HG03520 (cell line): ENCODE measurements around the gene ZBTB20.
A peak's percentile ranks its signal among the peaks of the same experiment; 100 is the strongest.

Source experiments
- ATAC-seq: cut with Tn5 transposase; IDR thresholded peaks from one replicate; pipeline ENCODE4 v1.9.1; 2021; ENCODE audit warnings: mild to moderate bottlenecking, moderate library complexity; ENCODE audit not compliant: unreplicated experiment

ZBTB20 gene

DNA sequence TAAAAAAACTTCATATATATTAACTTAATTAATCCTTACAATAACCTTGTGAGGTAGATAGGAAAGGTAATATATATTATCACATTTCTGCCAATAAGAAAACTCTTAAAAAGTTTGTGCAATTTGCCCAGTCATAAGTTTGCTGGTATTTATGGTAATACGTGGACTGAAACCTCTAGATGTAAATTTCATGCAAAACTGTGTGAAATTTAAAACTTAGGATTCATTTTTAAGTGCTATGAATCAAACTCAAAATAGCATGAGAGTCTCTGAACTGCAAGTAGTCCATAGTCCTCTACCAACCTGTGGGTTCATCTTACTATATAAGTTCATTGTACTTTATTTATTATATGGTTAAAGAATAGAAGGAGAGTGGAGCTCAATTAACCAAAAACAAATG, 56.4 kb downstream of the ZBTB20 start:
- ATAC-seq: no peak

DNA sequence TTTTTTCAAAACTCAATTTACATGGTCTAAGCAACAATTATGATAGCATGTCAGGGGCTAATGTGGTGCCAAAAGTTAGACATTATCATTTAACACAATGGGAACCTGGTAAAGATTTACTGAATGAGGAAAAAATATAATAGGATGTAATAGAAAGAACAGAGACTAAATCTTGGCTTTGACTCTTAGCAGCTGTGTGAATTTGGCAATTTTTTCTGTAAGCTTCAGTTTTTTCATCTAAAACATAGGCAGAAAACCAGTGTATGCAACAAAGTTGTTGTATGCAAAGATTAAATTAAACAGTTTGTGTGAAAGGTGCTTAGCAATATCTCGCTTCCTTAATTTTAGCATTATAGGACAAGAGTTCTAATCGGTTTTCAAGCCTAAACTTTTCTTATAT, 57.6 kb downstream of the ZBTB20 start:
- ATAC-seq: no peak

DNA sequence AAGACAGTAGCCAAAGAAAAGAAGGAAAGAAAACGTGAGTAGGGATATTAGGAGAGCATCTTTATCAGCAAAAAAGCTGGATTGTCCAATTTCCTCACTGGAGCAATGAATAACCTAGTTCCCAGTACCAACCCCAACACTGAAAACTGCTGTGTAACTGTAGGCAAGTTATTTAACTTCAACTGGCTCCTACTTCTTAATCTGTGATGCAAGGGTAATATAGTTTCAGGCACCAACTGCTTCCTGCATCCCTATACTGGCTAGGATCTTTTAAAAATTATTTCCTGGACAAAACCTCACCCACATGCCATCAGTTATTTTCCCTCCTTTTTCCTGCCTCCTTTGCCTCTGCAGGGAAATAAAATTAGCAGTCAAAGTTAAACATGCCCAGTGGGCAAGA, 59.6 kb downstream of the ZBTB20 start:
- no peak for ATAC-seq

DNA sequence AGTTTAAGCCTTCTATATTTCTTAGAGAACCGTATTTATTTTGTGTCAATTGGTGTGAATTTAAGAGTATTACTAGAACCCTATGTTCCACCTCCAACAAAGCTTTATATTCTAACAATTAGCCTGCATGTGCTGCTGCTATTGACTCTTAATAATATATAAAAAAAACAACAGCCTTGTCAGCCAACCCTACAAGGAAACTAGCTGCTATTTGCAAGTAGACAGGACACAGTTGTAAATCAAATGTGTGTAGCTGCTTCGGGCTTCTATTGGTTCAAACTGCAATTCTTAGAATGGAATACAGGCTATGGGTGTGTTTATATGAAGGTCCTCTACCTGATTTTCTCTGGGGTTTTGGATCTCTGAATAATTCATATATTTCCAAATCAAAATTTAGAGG, 60.7 kb downstream of the ZBTB20 start:
- ATAC-seq: no peak

DNA sequence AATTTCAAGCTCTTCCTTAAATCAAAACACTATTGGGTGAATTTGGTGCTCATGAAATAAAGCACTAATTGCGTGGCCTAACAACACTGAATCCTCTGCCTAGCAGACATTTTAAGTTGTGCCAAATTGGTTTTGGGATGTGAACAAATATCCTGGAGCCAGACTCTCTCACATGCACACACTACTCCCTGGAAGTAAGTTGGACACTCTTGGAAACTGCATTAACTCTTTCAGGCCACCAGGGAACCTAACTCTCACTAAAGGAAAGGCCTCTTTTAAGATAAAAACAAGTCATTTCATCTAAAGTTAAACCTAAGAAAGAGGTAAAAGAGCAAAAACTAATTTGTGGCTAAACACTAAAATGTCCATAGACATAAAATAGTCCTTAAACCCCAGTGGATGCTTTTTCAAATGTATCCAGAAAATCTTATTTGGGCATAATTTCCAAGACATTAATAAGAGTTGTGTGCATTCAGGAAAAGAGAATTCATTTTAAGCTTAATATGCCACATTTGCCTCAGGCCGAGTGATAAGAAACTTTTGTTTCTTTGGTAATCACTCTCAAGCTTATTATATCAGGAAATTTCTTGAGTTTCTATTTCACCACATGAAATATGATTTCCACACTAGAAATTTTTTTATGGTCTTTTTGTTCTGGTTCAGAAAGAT, 61.8 kb downstream of the ZBTB20 start:
- ATAC-seq: no peak

DNA sequence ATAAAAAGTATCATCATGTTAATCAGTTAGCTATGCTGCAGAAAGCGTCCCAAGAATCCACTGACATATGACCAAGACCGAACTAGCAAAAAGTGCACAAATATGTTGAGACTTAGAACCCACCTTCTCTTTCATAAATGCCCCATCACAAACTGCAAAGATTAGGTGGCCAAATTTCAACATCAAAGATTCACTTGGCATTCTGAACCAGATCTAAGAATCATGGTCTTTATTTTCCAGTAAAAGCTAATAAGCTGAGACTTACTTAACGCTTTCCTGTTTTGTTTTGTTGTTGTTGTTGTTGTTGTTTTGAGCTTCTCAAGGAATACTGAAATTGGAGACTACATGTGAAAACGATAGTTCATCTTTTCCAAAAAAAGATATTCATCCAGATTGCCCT, 62.4 kb downstream of the ZBTB20 start:
- ATAC-seq: no peak

DNA sequence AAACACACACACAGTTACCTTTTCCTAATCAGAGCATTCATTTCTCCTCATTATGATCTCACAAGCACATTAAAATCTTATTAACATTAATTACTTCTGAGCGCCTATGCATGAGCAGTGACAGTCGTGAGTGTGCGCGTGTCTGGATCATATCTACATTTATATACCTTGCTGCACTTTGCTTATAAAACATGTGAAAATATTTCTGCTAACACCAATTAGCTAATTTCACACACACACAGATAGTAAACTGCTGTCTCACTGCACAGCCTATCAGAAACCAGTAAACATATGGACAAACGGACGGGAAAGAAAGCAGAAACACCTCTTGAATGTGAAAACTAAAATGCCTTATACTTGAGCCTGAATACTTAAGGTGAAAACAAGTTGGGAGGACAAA, 64.8 kb downstream of the ZBTB20 start:
- no peak for ATAC-seq

DNA sequence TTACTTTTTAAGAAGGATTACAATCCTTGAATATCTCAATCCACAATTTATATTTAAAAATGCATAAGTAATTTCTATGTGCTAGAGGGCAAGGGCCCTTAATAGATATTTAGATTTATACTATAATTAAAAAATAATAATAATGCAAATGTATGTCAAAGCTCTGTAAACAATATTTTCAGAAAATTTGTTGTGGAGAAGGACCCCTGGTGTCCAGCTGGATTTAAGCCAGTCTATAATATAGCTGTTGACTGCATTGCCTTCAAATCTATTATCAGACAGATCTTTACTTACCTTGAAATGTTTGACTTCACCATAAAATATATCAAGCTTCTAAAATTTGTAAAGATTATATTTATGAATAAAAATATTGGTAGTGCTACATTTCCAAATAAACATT, 65.6 kb downstream of the ZBTB20 start:
- no peak for ATAC-seq

DNA sequence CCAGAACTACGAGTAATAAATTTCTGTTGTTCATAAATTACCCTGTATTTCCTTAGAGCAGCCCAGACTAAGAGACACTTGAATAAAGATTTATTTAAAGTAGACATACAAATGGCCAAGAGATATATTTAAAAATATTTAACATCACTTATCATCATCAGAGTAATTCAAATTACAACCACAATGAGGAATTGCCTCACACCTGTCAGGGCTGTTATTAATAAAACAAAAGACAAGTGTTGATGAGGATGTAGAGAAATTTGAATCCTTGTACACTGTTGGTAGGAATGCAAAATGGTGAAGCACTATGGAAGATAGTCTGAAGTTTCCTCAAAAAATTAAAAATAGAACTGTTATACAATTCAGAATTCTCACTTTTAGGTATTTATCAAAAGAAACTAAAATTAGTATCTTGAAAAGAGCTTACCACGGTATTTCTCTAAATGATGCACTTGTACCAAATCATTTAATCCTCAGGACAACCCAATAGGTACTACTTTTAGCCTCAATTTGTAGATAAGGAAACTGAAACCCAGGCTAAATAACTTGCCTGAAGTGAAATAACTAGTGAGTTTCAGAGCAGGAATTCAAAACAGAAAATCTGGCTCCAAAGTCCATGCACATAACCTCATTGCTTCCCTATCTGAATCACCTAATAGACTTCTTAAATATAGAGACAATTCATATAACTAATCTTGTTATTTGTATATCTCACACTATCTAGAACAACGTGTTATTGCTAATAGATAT, 69.4 kb downstream of the ZBTB20 start:
- no peak for ATAC-seq

DNA sequence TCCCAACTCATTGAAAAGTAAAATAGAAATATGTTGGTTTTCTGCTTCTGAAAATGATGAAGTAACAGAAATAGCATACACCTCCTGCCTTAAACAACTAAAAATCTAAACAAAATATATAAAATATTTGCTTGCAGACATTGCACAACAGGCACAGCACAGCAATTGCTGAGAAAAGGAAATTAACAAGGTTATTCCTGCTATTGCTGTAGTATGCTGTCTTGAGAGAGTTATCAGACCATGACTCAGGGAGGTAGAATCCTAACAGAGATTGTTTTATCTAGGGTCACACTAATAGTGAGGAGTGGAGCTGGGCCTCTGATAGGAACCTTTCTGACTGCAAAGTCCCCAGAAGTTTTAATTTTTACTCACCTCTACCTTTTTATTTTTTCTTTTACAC, 72.6 kb downstream of the ZBTB20 start:
- ATAC-seq: no peak

DNA sequence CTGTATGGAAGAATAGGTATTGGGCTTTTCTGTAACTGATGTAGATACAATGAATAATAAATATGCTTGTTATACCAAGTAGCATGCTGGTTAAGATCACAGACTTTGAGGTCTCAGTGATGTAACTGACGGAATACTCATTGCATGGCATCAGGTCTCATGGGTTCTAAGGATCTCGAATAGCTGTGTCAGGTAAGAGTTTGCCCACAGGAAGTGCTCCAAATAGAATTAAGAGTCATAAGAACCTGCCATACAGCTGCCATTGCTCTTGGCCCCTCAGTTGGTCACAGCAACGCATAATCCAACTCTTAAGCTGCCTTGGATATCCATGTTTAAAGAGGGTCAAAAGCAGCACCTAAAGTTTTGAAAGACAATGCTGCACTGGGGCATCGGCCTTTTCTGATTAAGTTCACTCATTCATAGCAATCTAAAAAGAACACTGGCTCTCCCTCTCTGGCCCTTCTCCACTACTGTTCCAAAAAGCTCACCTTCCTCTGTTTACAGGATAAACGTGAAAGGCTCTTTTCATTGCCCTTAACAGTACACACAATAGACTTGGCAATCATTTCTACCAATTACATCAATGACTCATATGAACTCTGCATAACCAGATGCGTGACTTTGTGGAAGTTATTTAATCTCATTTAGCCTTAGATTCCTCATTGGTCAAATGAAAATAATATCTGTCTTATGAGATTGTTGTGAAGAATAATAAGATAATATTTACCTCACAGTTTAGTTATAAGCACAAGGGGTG, 74.6 kb downstream of the ZBTB20 start:
- ATAC-seq: no peak

DNA sequence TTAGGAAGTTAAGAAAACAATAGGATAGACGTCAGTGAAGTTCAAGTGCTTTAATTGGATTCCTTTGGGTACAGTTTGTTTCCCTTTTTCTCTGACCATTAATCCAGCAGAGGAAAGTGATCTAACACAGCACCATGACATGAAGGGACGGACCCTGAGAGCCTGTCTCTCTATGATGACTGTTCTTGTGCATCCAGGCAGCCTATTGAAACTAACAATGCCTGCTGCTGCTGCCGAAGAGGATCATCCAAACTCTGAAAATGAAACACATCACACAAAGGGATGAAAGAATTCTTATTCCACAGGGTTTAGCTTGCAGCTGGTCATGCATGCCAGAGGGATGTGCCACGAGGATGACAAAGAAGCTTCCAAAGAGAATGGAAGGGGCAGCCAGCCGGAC, 75.5 kb downstream of the ZBTB20 start:
- no peak for ATAC-seq

DNA sequence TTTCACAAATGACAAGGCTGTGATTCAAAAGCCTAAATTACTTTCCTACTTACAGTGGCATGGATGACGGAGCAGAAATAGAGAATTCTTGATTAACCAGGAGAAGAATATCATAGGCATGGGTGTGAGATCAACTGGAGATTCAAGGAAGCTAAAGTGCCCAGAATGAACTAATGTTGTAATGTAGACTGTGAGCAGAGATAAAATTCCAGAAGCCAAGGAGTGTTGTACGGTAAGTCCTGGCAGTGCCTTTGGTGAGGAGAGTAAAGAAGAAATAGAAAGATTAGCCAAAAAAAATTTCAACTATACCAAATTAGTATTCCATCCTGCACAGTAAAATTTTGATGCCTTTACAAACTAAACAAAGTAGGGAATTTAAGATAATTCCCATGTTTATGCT, 75.9 kb downstream of the ZBTB20 start:
- no peak for ATAC-seq

DNA sequence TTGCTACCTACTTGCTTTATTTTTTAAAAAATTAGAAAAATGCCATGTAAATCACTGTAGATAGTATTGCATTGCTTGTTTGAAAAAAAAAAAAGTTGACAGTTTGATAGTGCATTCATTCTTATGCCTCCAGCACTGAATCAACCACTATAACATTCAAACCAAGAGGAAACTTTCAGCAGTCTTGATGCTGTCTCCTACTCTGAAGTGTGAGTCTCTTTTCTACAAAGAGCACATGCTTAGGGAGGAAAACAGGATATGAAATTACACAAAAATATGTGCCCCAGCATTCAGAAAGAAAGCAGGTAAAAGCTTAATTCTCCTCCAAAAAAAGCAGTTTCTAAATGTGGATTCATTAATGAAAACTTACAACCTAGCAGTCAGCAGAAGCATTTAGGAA, 78.3 kb downstream of the ZBTB20 start:
- ATAC-seq: no peak

DNA sequence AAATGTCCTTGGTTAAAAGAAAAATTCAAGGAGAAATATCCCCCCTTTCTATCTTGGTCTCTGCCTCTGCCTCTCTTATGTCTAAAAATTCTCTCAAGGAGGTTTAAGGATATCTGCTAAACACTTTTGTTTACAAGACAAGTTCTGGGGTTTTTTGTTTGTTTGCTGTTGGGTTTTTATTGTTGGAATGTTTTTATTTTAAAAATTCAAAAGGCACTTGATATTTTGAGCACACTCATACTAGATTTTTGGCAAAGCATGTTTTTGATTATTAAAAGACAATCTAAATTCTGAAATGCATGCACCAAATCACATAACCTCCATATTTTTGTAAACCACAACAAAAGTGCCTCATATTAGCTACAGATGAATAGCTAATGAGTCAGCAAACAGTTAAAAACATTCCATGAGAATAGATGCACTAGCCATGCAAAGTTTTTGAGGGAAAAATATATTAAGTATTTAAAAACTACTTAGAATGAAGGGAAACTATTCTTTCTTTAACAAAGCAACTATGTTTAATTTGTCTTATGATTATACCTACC, 84.6 kb downstream of the ZBTB20 start:
- ATAC-seq: no peak

DNA sequence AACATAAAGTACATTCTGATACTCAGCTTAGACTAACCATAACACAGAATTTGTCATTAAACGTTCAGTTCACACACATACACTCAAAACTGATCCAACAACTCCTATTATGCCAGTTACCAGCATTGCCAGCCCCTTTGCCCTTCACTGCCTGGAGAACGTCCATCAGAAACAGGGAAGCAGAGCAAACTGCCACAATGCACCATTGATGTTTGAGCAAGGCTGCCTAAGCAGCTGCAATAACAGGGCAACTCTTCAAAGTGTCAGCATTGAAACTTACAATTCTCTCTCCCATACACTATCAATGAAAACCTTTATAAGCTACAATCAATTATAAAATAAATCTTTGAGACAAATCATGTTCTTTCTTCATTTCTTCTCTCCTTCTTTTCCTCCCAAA, 85.1 kb downstream of the ZBTB20 start:
- ATAC-seq: no peak

DNA sequence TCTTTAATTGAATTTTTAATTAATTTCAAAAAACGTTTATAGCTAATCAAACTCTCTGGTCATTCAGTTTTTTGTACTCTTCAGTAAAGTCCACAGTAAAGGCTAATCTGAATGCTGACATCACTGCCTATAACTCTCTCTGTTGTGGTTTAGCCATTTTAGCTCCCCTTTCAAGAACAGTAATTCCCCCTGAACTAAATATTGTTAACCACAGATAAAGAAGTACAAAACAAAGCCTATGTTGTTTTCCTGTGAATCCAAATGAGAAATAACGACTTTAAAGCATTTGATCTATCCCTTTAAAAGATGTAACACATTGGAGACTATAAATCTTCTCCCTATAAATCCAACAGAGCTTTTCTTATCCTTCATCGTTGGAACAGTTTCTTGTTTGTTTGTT, 94.2 kb downstream of the ZBTB20 start:
- no peak for ATAC-seq

DNA sequence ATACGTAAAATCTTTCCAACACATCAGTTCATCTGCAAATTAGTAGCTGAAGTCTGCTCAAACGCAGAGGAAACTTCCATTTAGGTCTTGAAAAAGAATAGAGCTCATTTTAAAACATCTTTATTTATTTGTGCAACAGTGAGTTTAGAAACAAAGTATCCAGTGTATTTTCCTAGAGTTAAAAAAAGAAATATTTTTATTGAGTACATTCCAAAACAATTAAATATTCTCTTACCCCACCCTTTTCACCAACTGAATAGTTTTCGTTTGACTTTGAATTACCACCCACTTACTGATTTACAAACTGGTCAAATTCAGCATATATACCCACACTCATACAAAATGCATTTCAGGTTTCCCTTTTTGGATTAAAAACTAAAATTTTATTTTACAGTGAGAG, 104.7 kb downstream of the ZBTB20 start:
- no peak for ATAC-seq

DNA sequence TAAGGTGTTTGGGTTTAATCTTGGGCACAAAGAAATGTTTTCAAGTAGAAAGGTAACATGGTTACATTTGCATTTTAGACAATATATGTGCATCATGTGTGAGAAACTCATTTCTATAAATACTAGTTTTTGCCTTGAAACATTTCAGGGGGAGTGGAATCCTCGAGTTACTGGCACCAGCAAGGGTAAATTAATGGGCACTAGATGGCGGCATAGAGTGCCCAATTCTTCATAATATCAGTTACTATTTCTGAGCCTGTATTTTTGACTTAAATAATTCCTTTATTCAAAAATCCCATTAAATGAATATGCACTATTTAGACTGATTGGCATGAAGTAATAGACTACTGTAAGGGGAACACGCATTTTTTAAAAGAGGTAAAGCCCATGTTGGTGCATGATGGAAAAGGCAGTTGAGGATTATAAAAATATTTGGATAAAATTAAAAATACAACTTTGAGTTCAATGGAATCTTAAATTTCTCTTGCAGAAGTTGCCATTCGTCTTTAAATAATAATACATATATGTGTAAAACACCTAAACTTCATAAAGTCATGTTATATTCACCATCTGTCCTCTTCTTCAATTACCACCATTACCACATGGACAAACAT, 106.3 kb downstream of the ZBTB20 start:
- peak; percentile 50 for ATAC-seq

DNA sequence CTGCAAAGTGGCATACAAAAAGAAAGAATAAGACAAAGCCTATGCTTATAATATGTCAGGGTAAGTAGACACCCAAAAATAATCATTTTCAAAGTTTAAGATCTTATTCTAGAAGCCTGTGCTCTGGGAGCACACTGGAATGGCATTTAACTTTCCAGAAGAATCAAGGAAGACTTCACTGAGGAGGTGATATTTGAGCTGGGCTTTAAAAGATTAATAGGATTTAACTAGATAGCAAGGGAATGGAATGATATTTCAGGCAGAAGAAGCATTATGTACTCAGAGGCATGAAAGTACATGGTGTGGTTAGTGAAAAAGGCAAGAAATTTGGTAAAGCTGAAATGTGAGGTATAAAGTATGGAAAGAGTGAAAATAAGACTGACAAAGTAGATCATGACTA, 106.8 kb downstream of the ZBTB20 start:
- no peak for ATAC-seq

DNA sequence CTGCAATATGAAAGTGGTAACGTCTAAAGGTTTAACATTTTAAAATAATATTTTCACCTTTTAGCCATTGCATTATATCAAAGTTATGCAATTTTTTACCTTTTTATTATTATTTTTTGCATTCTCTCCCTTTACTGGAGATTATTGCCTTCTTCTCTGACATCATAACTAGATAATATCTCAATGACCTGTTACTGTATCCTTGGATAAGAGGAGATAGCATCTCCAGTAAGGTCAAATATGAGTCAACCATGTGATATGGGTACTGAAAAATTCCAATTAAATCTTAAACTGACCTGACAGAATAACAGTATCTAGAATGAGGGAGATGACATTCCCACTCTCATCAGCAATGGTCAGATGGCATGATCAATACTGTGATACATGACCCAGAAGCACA, 108.3 kb downstream of the ZBTB20 start:
- ATAC-seq: no peak
